ENCODE data around the gene PIWIL4.

PIWIL4 gene

DNA sequence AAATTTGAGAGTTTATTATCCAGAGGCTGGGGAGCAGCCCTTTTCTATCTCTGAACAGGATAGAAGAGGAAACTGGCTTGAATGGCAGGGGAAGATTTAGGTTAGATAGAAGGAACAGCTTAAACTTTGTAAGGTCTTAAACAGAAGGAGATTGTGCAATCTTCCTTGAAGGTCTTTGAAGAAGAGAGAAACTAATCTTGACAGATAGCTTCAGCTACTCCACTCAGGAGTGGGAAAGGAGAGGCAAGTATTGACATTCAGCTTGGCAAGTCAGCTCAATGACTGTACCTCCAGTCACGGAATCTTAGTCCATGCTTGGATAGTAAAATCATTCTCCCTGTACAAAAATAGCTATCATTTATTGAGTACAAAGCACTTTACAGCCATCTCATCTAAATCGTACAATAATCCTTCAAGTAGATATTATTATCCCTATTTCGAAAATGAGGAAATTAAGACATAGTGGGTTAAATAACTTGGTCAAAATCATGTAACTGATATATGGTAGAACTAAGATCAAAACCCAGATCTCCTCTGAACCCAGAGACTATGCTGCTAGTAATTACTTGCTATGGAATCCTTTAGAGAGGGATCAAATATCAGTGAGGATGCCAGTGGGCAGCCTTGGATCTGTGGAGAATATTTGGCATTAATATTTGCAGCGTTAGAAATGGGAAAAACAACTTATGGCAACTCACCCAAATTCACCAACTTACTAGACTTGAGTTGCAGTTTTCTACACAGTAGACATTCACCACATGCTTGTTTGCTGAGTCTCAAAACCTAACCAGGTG, 40.3 kb upstream of the PIWIL4 start:
- H3K4me3 ChIP-seq (ENCODE audit: low read depth, low read length): no peak overlapping the region
- TF ChIP-seq, protein P1, sequence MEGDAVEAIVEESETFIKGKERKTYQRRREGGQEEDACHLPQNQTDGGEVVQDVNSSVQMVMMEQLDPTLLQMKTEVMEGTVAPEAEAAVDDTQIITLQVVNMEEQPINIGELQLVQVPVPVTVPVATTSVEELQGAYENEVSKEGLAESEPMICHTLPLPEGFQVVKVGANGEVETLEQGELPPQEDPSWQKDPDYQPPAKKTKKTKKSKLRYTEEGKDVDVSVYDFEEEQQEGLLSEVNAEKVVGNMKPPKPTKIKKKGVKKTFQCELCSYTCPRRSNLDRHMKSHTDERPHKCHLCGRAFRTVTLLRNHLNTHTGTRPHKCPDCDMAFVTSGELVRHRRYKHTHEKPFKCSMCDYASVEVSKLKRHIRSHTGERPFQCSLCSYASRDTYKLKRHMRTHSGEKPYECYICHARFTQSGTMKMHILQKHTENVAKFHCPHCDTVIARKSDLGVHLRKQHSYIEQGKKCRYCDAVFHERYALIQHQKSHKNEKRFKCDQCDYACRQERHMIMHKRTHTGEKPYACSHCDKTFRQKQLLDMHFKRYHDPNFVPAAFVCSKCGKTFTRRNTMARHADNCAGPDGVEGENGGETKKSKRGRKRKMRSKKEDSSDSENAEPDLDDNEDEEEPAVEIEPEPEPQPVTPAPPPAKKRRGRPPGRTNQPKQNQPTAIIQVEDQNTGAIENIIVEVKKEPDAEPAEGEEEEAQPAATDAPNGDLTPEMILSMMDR (IDR thresholded peaks at IDR 0.05; ENCODE audit: low read depth, low read length): no peak
- in situ Hi-C loops (cut with HindIII; ENCODE audit: low sequenced_read_pairs): no loop called here
- no peak for DNase-seq (ENCODE audit: low read depth, low spot score)

- TF ChIP-seq, protein P1 (IDR thresholded peaks at IDR 0.05; ENCODE audit: low read depth, low read length): no peak
- DNase-seq (ENCODE audit: low read depth, low spot score): no peak
These were observed 38.6 kb upstream of the PIWIL4 start for GRCh38 chr11:94528551-94528950.

GRCh38 chr11:94532211-94532610, 35.0 kb upstream of the PIWIL4 start:
- H3K4me3 ChIP-seq (ENCODE audit: low read depth, low read length): no peak overlapping the region
- TF ChIP-seq, protein P1 (IDR thresholded peaks at IDR 0.05; ENCODE audit: low read depth, low read length): no peak
- DNase-seq (ENCODE audit: low read depth, low spot score): no peak
- in situ Hi-C loops (cut with HindIII; ENCODE audit: low sequenced_read_pairs): no loop called here

More at GRCh38 chr11:94528551-94528950, 38.6 kb upstream of the PIWIL4 start:
- no peak overlapping the region for H3K4me3 ChIP-seq (ENCODE audit: low read depth, low read length)
- in situ Hi-C loops (cut with HindIII; ENCODE audit: low sequenced_read_pairs): no loop called here

GRCh38 chr11:94533206-94533605, 34.0 kb upstream of the PIWIL4 start:
- TF ChIP-seq, protein P1 (IDR thresholded peaks at IDR 0.05; ENCODE audit: low read depth, low read length): no peak
- H3K4me3 ChIP-seq (ENCODE audit: low read depth, low read length): no peak overlapping the region
- no peak for DNase-seq (ENCODE audit: low read depth, low spot score)
- in situ Hi-C loops (cut with HindIII; ENCODE audit: low sequenced_read_pairs): no loop called here

DNA sequence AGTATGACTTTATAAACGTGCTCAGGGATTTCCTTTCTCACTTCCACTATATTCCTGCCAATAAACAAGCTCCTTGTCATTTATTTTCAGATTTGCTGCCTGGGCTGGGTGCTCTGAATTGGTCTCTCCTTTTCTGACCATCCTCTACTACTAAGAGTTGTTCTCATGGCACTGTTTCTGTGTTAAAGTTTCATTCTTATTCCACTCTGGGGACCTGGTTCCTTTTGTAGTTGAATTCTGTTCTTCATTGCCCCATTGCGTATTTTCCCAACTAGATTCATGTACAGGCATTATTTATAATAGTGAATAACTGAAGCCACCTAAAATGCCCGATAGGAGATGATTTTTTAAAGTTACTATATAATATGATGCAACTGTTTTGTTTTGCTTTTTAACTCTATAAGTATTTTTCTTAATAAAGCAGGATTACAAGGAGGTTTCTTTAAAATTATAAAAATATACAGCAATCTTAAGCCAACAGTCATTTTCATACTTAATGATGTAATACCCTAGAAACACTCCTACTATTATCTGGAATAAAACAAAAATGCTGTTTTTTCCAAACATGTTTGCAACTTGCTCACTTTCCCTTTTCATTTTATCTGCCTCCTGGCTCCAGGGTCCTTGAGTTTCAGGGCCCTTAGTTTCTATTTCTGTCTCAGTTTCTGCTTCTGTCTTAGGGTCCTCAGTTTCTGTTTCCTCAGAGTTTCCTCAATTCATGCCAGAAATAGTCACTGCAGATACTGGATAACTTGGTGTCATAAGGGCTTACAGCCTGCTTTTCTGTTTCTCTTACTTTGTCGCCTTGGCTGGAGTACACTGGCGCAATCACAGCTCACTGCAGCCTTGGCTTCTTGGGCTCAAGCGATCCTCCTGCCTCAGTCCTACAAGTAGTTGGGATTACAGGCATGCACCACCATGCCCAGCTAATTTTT, 33.2 kb upstream of the PIWIL4 start:
- H3K4me3 ChIP-seq (ENCODE audit: low read depth, low read length): no peak overlapping the region
- in situ Hi-C loops (cut with HindIII; ENCODE audit: low sequenced_read_pairs): no loop called here
- TF ChIP-seq, protein P1 (IDR thresholded peaks at IDR 0.05; ENCODE audit: low read depth, low read length): no peak
- no peak for DNase-seq (ENCODE audit: low read depth, low spot score)

DNA sequence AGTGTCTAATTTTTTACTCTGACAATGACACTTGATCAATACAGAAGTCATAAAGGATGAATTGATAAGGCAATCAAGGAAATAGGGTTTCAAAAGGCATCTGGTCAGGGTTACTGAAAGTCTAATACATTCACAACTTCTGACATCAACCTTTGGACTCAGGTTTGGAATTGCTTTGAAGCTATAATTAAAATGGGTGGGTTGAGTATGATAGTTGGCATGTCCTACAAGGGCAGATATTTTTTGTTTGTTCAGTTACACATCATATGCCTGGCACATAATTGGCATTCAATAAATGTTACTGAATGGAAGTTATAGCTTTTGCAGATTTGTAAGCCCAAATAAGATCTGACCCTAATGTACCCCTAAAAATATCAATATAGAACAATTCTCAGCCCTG, 30.8 kb upstream of the PIWIL4 start:
- no peak for DNase-seq (ENCODE audit: low read depth, low spot score)
- no peak overlapping the region for H3K4me3 ChIP-seq (ENCODE audit: low read depth, low read length)
- TF ChIP-seq, protein P1 (IDR thresholded peaks at IDR 0.05; ENCODE audit: low read depth, low read length): no peak
- in situ Hi-C loops (cut with HindIII; ENCODE audit: low sequenced_read_pairs): no loop called here
